ENCODE data around the gene FOXK2.
A peak's percentile ranks its signal among the peaks of the same experiment; 100 is the strongest.

The FOXK2 gene

GRCh38 chr17:82593590-82594087 is 74.1 kb downstream of the FOXK2 start:
- peak overlapping the region; percentile 70 to 81 for H3K4me3 ChIP-seq (ENCODE audit: low read length in 2 of 2)
- H3K27me3 ChIP-seq (ENCODE audit: control insufficient read depth in 2 of 2, insufficient read depth in 2 of 2, low read length in 2 of 2): no peaks in the 10 kb centered on the region
- H3K9ac ChIP-seq (ENCODE audit: low read depth in 1 of 2, low read length in 2 of 2): peak overlapping the region; percentile 69 to 84
- peaks cover 22 to 24% of the 10 kb centered on the region in 2 donors for H3K36me3 ChIP-seq (ENCODE audit: control insufficient read depth in 2 of 2, insufficient read depth in 2 of 2, low read length in 2 of 2)
- peaks cover 22 to 32% of the 10 kb centered on the region in 2 donors for H3K4me1 ChIP-seq (ENCODE audit: control insufficient read depth in 2 of 2, insufficient read depth in 2 of 2, low read length in 2 of 2)
- no peaks in the 10 kb centered on the region for H3K9me3 ChIP-seq (ENCODE audit: control insufficient read depth in 2 of 2, low read length in 2 of 2)
- peak overlapping the region; percentile 81 to 94 for H3K27ac ChIP-seq (ENCODE audit: low read depth in 2 of 2, low read length in 2 of 2)

- H3K4me3 ChIP-seq (ENCODE audit: low read length in 2 of 2): no peak overlapping the region
- no peak overlapping the region for H3K27ac ChIP-seq (ENCODE audit: low read depth in 2 of 2, low read length in 2 of 2)
- H3K9me3 ChIP-seq (ENCODE audit: control insufficient read depth in 2 of 2, low read length in 2 of 2): no peaks in the 10 kb centered on the region
- peaks cover 24 to 25% of the 10 kb centered on the region in 2 donors for H3K36me3 ChIP-seq (ENCODE audit: control insufficient read depth in 2 of 2, insufficient read depth in 2 of 2, low read length in 2 of 2)
- H3K27me3 ChIP-seq (ENCODE audit: control insufficient read depth in 2 of 2, insufficient read depth in 2 of 2, low read length in 2 of 2): no peaks in the 10 kb centered on the region
- H3K4me1 ChIP-seq (ENCODE audit: control insufficient read depth in 2 of 2, insufficient read depth in 2 of 2, low read length in 2 of 2): peaks cover 22 to 32% of the 10 kb centered on the region in 2 donors
- H3K9ac ChIP-seq (ENCODE audit: low read depth in 1 of 2, low read length in 2 of 2): no peak overlapping the region
Measured at GRCh38 chr17:82594571-82594970, 75.0 kb downstream of the FOXK2 start.

- Histone ChIP-seq H3K36me3 (ENCODE audit: control insufficient read depth in 2 of 2, insufficient read depth in 2 of 2, low read length in 2 of 2) (peaks cover 29 to 30% of the 10 kb centered on the region in 2 donors), H3K27me3 (ENCODE audit: control insufficient read depth in 2 of 2, insufficient read depth in 2 of 2, low read length in 2 of 2) (no peaks in the 10 kb centered on the region), H3K9me3 (ENCODE audit: control insufficient read depth in 2 of 2, low read length in 2 of 2) (no peaks in the 10 kb centered on the region), H3K9ac (ENCODE audit: low read depth in 1 of 2, low read length in 2 of 2) (peak overlapping the region in 1 of 2 donors; percentile 34), H3K4me3 (ENCODE audit: low read length in 2 of 2) (peak overlapping the region in 1 of 2 donors; percentile 20), H3K4me1 (ENCODE audit: control insufficient read depth in 2 of 2, insufficient read depth in 2 of 2, low read length in 2 of 2) (peaks cover 22 to 32% of the 10 kb centered on the region in 2 donors), H3K27ac (ENCODE audit: low read depth in 2 of 2, low read length in 2 of 2) (peak overlapping the region; percentile 21 to 79)
Measured at GRCh38 chr17:82595893-82596292, 76.4 kb downstream of the FOXK2 start.

- H3K9me3 ChIP-seq (ENCODE audit: control insufficient read depth in 2 of 2, low read length in 2 of 2): no peaks in the 10 kb centered on the region
Measured at GRCh38 chr17:82596296-82596695, 76.8 kb downstream of the FOXK2 start.

GRCh38 chr17:82596837-82597672 is 77.5 kb downstream of the FOXK2 start:
- Histone ChIP-seq H3K36me3 (ENCODE audit: control insufficient read depth in 2 of 2, insufficient read depth in 2 of 2, low read length in 2 of 2) (peaks cover 36 to 39% of the 10 kb centered on the region in 2 donors), H3K27ac (ENCODE audit: low read depth in 2 of 2, low read length in 2 of 2) (peak overlapping the region in 1 of 2 donors; percentile 79), H3K9ac (ENCODE audit: low read depth in 1 of 2, low read length in 2 of 2) (no peak overlapping the region), H3K4me1 (ENCODE audit: control insufficient read depth in 2 of 2, insufficient read depth in 2 of 2, low read length in 2 of 2) (peaks cover 17 to 31% of the 10 kb centered on the region in 2 donors), H3K27me3 (ENCODE audit: control insufficient read depth in 2 of 2, insufficient read depth in 2 of 2, low read length in 2 of 2) (no peaks in the 10 kb centered on the region), H3K4me3 (ENCODE audit: low read length in 2 of 2) (no peak overlapping the region), H3K9me3 (ENCODE audit: control insufficient read depth in 2 of 2, low read length in 2 of 2) (no peaks in the 10 kb centered on the region)

More at GRCh38 chr17:82596296-82596695, 76.8 kb downstream of the FOXK2 start:
- Histone ChIP-seq H3K27ac (ENCODE audit: low read depth in 2 of 2, low read length in 2 of 2) (peak overlapping the region; percentile 21 to 79), H3K9ac (ENCODE audit: low read depth in 1 of 2, low read length in 2 of 2) (peak overlapping the region in 1 of 2 donors; percentile 34), H3K4me3 (ENCODE audit: low read length in 2 of 2) (peak overlapping the region in 1 of 2 donors; percentile 20), H3K4me1 (ENCODE audit: control insufficient read depth in 2 of 2, insufficient read depth in 2 of 2, low read length in 2 of 2) (peaks cover 22 to 32% of the 10 kb centered on the region in 2 donors), H3K36me3 (ENCODE audit: control insufficient read depth in 2 of 2, insufficient read depth in 2 of 2, low read length in 2 of 2) (peaks cover 29 to 31% of the 10 kb centered on the region in 2 donors), H3K27me3 (ENCODE audit: control insufficient read depth in 2 of 2, insufficient read depth in 2 of 2, low read length in 2 of 2) (no peaks in the 10 kb centered on the region)

- no peak overlapping the region for H3K9ac ChIP-seq (ENCODE audit: low read depth in 1 of 2, low read length in 2 of 2)
- H3K36me3 ChIP-seq (ENCODE audit: control insufficient read depth in 2 of 2, insufficient read depth in 2 of 2, low read length in 2 of 2): peaks cover 51 to 53% of the 10 kb centered on the region in 2 donors
- no peaks in the 10 kb centered on the region for H3K27me3 ChIP-seq (ENCODE audit: control insufficient read depth in 2 of 2, insufficient read depth in 2 of 2, low read length in 2 of 2)
- no peak overlapping the region for H3K27ac ChIP-seq (ENCODE audit: low read depth in 2 of 2, low read length in 2 of 2)
- no peaks in the 10 kb centered on the region for H3K9me3 ChIP-seq (ENCODE audit: control insufficient read depth in 2 of 2, low read length in 2 of 2)
- H3K4me3 ChIP-seq (ENCODE audit: low read length in 2 of 2): no peak overlapping the region
- H3K4me1 ChIP-seq (ENCODE audit: control insufficient read depth in 2 of 2, insufficient read depth in 2 of 2, low read length in 2 of 2): peaks cover 10 to 25% of the 10 kb centered on the region in 2 donors
Measured at GRCh38 chr17:82598256-82599119, 79.0 kb downstream of the FOXK2 start.

GRCh38 chr17:82599674-82600661 is 80.4 kb downstream of the FOXK2 start:
- Histone ChIP-seq H3K9me3 (ENCODE audit: control insufficient read depth in 2 of 2, low read length in 2 of 2) (no peaks in the 10 kb centered on the region), H3K27me3 (ENCODE audit: control insufficient read depth in 2 of 2, insufficient read depth in 2 of 2, low read length in 2 of 2) (no peaks in the 10 kb centered on the region), H3K27ac (ENCODE audit: low read depth in 2 of 2, low read length in 2 of 2) (no peak overlapping the region), H3K4me3 (ENCODE audit: low read length in 2 of 2) (no peak overlapping the region), H3K4me1 (ENCODE audit: control insufficient read depth in 2 of 2, insufficient read depth in 2 of 2, low read length in 2 of 2) (peaks cover 9 to 15% of the 10 kb centered on the region in 2 donors), H3K36me3 (ENCODE audit: control insufficient read depth in 2 of 2, insufficient read depth in 2 of 2, low read length in 2 of 2) (peaks cover 52 to 59% of the 10 kb centered on the region in 2 donors), H3K9ac (ENCODE audit: low read depth in 1 of 2, low read length in 2 of 2) (no peak overlapping the region)

- no peak overlapping the region for H3K9ac ChIP-seq (ENCODE audit: low read depth in 1 of 2, low read length in 2 of 2)
- no peak overlapping the region for H3K27ac ChIP-seq (ENCODE audit: low read depth in 2 of 2, low read length in 2 of 2)
- no peak overlapping the region for H3K4me3 ChIP-seq (ENCODE audit: low read length in 2 of 2)
- peaks cover 9 to 10% of the 10 kb centered on the region in 2 donors for H3K4me1 ChIP-seq (ENCODE audit: control insufficient read depth in 2 of 2, insufficient read depth in 2 of 2, low read length in 2 of 2)
- H3K9me3 ChIP-seq (ENCODE audit: control insufficient read depth in 2 of 2, low read length in 2 of 2): no peaks in the 10 kb centered on the region
- H3K27me3 ChIP-seq (ENCODE audit: control insufficient read depth in 2 of 2, insufficient read depth in 2 of 2, low read length in 2 of 2): no peaks in the 10 kb centered on the region
- peaks cover 51 to 61% of the 10 kb centered on the region in 2 donors for H3K36me3 ChIP-seq (ENCODE audit: control insufficient read depth in 2 of 2, insufficient read depth in 2 of 2, low read length in 2 of 2)
Measured at GRCh38 chr17:82600731-82601446, 81.4 kb downstream of the FOXK2 start.

Measured in mucosa of rectum (tissue), 2 donors.